SKM-1 treated with dmso at 0.1 percent for 144 hours (cell line): Measurements from ENCODE around the gene NAA40.
A peak's percentile ranks its signal among the peaks of the same experiment; 100 is the strongest.

Source experiments
- DNase-seq: peaks from one replicate; lab custom pipeline; 2025; ENCODE audit not compliant: unreplicated experiment; lab: John Stamatoyannopoulos, UW

The NAA40 gene

GRCh38 chr11:63938479-63939396 is at the start of gene NAA40:
Gene NAA40 (plus strand): TSS chr11:63939002. CDS start chr11:63939097, 95 bp downstream.
- DNase-seq, result peak; percentile 93

GRCh38 chr11:63889344-63889743 is 49.5 kb upstream of the NAA40 start:
- DNase-seq, result no peak

- no peak for DNase-seq
These were observed 48.4 kb upstream of the NAA40 start for GRCh38 chr11:63890368-63890767.

DNA sequence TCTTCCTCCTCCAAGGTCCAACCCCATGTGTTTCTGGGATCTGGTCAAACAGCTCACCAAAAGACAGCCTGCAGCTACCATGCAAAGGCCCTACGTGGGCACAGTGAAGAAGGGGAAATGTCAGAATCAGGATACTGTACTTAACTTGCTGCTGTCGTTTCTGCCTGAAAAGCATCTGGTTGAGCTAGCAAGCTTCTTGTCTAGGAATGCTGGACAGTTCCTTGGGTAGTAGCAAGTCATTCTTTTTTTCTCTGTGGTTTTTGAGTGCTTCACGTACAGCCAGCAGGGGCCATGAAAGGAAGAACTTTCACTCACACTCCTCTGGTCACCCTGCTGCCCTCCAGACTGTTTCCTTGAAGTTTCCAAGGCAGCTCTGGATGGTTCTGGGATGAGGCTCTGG is 46.6 kb upstream of the NAA40 start:
- DNase-seq, result no peak

- DNase-seq, result no peak
These were observed 45.4 kb upstream of the NAA40 start for GRCh38 chr11:63893355-63893754.

DNA sequence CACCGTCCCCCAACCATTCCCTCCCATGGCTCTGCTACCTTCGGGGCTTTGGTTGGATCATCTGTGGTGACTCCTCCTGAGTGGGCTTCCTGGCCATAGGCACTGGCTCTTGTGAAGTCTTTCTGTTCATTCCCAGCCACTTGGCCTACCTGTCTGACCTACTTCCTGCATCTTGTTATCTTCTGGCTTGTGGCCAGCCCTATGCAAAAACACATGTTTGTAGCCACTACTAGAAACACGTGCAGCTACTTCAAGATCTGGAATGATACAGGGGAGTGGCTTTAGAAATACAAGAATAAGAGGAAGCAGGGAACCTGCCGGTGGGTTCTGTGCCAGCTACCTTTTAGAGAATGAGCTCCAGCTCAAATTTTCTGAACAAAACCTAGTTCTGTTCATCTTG is 42.7 kb upstream of the NAA40 start:
- no peak for DNase-seq

DNA sequence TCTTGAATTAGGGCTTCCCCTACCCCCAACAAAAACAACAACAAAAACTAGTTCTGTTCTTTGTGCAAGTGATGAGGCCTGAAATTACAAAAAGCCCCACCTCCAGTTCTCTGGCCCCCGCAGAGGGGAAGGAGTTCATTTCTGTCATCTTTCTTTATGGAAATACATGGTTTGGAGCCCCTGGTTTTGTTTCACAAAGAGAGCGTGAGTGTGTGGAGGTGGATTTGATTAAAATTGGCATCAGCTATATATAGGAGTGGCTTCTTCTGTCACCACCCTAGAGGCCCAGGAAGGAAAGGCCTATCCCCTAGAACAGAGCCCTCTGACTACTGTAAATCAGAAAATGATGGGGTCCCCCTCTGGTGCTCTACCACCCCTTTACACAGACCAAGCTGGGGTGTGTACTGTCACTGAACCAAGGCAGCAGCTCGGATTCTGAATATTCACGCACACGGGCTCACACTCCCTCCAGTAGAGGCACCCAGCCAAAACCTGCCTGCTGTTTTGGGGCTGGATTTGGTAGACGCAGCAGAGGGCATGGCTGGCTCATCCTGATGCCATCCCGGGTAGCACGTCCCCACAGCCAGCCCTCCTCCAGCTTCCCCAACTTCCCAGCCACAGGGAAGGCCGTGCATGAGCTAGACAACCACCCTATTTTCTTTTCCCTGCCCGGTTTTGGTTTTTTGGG is 41.2 kb upstream of the NAA40 start:
- DNase-seq, result no peak

DNA sequence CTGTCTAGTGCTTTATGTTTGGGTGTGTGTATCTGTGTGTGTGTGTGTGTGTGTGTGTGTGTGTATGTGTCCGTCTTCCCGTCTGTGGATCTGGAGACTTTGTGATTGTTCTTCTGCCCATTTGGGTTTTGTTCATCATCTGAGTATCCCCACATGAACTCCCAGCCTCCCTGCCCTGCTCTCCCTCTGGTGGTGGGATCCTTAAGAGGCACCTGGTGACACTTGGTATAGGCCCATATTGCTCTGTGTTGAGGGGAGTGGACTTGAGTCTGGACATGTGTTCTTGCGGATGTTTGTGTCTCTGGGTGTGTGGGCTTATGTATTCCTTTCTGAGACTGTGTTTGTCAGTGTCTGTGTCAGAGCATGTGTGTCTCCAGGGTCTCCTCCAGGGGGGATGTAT is 37.1 kb upstream of the NAA40 start:
- DNase-seq, result no peak

GRCh38 chr11:63903884-63904283 is 34.9 kb upstream of the NAA40 start:
- no peak for DNase-seq

GRCh38 chr11:63904743-63905142 is 34.1 kb upstream of the NAA40 start:
- no peak for DNase-seq

DNA sequence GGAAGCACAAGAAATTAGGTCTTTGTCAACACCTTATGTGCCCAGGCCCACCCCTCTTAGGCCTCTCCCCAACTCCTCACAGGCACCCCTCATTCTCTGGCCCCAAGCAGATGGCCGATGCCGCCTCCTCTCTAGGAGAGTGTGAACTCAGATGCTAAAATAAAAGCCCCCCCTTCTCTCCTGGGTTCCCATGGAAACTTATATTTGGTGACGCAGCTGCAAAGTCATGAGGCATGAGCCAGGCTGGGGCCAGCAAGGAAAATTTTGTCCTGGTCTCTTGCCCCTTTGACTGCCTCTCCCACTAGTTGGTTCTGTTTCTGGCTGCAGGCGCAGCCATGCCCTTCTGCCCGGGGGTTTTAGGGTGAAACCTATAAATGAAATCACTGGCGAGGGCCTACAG is 33.6 kb upstream of the NAA40 start:
- no peak for DNase-seq

- DNase-seq, result no peak
These were observed 32.7 kb upstream of the NAA40 start for GRCh38 chr11:63906087-63906486.

GRCh38 chr11:63906585-63906984 is 32.2 kb upstream of the NAA40 start:
- DNase-seq, result peak; percentile 16

DNA sequence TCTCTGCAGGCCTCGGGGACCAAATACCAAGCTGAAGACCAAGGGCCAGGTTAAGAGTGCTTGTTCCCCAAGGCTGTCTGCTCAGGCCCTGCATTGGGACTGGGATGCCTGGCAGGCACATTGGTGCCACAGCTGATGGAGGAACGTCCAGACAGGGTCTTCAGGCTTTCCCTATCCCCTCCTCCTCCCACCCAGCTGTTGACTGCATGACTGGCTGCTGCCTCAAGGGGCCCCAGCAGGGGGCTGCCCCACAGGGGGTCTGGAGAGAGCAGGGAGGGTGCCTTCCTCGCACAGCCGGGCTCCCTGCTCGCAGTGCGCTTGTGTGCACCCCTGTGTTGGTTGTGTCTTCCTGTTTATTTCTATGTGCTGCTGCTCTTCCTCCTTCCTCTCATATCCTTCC is 31.7 kb upstream of the NAA40 start:
- DNase-seq, result no peak

DNA sequence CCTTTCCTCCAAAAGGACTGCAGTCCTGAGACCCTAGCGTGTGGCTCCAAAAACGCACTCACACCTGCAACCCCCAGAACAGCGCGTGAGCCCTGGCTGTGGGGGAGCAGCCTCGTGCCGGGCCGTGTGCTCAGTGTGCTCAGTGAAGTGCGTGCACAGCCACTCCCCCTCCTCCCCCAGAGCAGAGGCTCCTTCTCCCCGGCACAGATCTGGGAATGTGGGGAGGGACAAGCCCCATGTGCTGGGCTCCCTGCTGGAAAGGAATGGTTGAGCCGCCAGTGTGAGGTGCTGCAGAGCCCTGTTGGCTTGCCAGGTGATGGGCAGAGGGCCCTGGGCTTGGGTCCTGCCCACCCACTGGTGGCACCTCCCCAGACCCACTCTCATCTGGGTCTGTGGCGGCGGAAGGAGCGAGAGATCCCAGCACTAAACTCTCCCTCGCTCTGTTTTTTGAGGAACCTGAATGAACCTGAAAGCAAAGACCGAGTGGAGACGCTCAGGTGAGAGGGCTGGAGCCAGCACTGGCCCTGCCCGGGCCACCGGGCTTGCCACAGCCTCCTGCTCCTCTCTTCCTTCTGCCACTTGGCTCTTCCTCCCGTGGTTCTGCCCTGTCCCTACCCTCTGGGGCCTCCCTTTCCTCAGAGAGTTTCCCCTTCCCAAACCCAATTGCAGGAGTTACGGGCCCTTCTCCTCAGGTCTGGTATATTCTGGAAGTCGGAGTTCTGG is 30.8 kb upstream of the NAA40 start:
- no peak for DNase-seq

DNA sequence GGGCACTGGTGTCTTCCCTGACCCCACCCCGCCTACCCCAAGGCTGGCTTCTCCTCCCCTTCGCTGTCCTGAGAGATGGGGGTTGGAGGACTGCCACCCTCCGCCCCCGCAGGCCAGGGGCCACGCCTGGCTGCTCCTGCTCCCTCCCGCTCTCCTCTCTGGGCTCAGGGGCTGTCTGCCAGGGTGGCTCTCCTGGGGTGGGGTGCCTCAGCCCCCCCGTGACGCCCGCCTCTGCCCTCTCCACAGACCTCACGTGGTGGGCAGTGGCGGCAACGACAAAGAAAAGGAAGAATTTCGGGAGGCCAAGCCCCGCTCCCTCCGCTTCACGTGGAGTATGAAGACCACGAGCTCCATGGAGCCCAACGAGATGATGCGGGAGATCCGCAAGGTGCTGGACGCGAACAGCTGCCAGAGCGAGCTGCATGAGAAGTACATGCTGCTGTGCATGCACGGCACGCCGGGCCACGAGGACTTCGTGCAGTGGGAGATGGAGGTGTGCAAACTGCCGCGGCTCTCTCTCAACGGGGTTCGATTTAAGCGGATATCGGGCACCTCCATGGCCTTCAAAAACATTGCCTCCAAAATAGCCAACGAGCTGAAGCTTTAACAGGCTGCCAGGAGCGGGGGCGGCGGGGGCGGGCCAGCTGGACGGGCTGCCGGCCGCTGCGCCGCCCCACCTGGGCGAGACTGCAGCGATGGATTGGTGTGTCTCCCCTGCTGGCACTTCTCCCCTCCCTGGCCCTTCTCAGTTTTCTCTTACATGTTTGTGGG is 30.0 kb upstream of the NAA40 start:
- DNase-seq, result no peak

- no peak for DNase-seq
These were observed 29.0 kb upstream of the NAA40 start for GRCh38 chr11:63909591-63910506.

DNA sequence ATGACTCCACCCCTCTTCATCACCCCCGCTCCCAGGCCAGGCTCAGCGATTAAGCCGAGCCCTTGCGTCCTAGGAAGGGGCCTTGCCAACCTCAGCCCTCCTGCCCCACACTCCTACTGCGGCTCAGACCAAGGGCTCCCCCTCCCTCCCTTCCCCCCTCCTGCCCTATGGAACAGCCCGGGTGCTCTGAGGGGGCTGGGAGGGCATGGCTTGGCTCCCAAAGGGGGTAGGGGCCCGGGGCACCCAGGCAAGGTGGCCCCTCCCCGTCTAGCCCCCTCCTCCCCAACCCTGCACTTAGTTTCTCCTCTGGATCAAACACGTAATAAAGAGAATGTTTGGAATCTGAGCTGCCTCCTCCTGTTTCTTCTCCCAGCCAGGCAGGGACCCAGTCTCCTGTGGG is 28.1 kb upstream of the NAA40 start:
- no peak for DNase-seq

GRCh38 chr11:63911440-63911839 is 27.4 kb upstream of the NAA40 start:
- DNase-seq, result no peak

DNA sequence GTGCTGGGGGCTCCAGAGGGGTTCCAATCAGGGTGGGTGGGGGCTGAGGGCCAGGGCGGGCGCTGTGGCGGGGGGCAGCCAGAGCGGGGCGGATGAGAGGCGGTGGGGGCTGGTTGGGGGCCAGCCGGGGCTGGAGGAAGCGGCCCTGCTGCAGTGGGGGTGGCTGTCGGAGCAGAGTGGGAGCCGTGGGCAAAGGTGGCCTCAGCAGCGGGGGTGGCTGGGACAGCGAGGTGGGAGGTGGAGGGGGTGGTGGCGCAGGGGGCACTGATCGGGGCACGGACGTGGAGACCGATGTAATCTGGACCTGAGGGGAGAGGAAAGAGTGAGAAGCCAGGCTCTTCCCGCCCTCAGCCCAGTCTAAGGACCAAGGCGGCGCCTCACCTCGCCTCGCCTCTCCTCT is 26.9 kb upstream of the NAA40 start:
- DNase-seq, result no peak
